WTC11 (cell line): ENCODE results near the gene FZD7.

Experiments used
- ESRRA ChIP-seq: sonication (generic); formaldehyde crosslinking; IDR thresholded peaks from 2 replicates; pipeline ENCODE4 v1.8.1; 2022; ENCODE audit warnings: mild to moderate bottlenecking, missing genetic modification reagents, borderline replicate concordance
- IRF2 ChIP-seq: sonication (generic); formaldehyde crosslinking; IDR thresholded peaks from 2 replicates; pipeline ENCODE4 v1.8.0; 2022; ENCODE audit warnings: low read depth, missing genetic modification reagents, borderline replicate concordance
- JUN ChIP-seq: sonication (generic); formaldehyde crosslinking; IDR thresholded peaks from 2 replicates; pipeline ENCODE4 v1.8.0; 2023; ENCODE audit warnings: mild to moderate bottlenecking, missing genetic modification reagents
- TEAD4 ChIP-seq: sonication (generic); formaldehyde crosslinking; IDR thresholded peaks from 2 replicates; pipeline ENCODE4 v1.8.0; 2022; ENCODE audit warnings: mild to moderate bottlenecking, missing genetic modification reagents
- ZNF138 ChIP-seq: sonication (generic); formaldehyde crosslinking; conservative IDR thresholded peaks from 2 replicates; pipeline ENCODE4 v1.8.1; 2022; ENCODE audit warnings: mild to moderate bottlenecking, moderate library complexity, missing genetic modification reagents
- ZNF232 ChIP-seq: sonication (generic); formaldehyde crosslinking; IDR thresholded peaks from 2 replicates; pipeline ENCODE4 v1.8.0; 2022; ENCODE audit warnings: mild to moderate bottlenecking, missing genetic modification reagents
- TF ChIP-seq, protein P1 (sequence below): fragments of 200-600 bp; IDR thresholded peaks from 2 replicates; pipeline ENCODE4 v1.8.0; 2022; ENCODE audit warnings: antibody characterized with exemption
- TF ChIP-seq, protein P2 (sequence below): sonication (generic); formaldehyde crosslinking; IDR thresholded peaks from 2 replicates; pipeline ENCODE4 v1.8.0; 2022; ENCODE audit warnings: mild to moderate bottlenecking, missing genetic modification reagents
- TF ChIP-seq, protein P3 (sequence below): sonication (generic); formaldehyde crosslinking; IDR thresholded peaks from 2 replicates; pipeline ENCODE4 v1.8.1; 2022; ENCODE audit warnings: missing genetic modification reagents, borderline replicate concordance
- TF ChIP-seq, protein P4 (sequence below): sonication (generic); formaldehyde crosslinking; IDR thresholded peaks from 2 replicates; pipeline ENCODE4 v1.8.1; 2022; ENCODE audit warnings: low read depth, missing genetic modification reagents, borderline replicate concordance

DNA sequence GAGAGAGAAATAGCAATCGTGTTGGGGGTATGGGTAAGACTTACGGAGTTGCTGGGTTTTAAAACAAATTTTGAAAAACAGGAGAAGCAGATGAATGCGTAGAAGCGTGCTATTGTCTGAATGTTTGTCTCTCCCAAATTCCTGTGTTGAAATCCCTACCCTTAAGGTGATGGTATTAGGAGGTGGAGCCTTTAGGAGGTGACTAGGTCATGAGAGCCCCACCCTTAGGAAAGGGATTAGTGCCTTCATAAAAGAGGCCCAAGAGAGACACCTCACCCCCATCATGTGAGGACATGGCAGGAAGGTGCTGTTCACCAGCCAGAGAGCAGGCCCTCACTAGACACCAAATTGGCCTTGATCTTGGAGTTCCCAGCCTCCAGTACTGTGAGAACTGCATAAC, 40.7 kb upstream of the FZD7 start:
- no peak for TF ChIP-seq TEAD4
- TF ChIP-seq, protein P1, sequence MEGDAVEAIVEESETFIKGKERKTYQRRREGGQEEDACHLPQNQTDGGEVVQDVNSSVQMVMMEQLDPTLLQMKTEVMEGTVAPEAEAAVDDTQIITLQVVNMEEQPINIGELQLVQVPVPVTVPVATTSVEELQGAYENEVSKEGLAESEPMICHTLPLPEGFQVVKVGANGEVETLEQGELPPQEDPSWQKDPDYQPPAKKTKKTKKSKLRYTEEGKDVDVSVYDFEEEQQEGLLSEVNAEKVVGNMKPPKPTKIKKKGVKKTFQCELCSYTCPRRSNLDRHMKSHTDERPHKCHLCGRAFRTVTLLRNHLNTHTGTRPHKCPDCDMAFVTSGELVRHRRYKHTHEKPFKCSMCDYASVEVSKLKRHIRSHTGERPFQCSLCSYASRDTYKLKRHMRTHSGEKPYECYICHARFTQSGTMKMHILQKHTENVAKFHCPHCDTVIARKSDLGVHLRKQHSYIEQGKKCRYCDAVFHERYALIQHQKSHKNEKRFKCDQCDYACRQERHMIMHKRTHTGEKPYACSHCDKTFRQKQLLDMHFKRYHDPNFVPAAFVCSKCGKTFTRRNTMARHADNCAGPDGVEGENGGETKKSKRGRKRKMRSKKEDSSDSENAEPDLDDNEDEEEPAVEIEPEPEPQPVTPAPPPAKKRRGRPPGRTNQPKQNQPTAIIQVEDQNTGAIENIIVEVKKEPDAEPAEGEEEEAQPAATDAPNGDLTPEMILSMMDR = no peak
- TF ChIP-seq ZNF138 (CRISPR knock-in tag) = no peak
- TF ChIP-seq, protein P2, sequence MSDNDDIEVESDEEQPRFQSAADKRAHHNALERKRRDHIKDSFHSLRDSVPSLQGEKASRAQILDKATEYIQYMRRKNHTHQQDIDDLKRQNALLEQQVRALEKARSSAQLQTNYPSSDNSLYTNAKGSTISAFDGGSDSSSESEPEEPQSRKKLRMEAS (CRISPR knock-in tag) = no peak
- TF ChIP-seq, protein P3, sequence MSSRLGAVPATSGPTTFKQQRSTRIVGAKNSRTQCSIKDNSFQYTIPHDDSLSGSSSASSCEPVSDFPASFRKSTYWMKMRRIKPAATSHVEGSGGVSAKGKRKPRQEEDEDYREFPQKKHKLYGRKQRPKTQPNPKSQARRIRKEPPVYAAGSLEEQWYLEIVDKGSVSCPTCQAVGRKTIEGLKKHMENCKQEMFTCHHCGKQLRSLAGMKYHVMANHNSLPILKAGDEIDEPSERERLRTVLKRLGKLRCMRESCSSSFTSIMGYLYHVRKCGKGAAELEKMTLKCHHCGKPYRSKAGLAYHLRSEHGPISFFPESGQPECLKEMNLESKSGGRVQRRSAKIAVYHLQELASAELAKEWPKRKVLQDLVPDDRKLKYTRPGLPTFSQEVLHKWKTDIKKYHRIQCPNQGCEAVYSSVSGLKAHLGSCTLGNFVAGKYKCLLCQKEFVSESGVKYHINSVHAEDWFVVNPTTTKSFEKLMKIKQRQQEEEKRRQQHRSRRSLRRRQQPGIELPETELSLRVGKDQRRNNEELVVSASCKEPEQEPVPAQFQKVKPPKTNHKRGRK = no peak
- TF ChIP-seq, protein P4, sequence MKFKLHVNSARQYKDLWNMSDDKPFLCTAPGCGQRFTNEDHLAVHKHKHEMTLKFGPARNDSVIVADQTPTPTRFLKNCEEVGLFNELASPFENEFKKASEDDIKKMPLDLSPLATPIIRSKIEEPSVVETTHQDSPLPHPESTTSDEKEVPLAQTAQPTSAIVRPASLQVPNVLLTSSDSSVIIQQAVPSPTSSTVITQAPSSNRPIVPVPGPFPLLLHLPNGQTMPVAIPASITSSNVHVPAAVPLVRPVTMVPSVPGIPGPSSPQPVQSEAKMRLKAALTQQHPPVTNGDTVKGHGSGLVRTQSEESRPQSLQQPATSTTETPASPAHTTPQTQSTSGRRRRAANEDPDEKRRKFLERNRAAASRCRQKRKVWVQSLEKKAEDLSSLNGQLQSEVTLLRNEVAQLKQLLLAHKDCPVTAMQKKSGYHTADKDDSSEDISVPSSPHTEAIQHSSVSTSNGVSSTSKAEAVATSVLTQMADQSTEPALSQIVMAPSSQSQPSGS = no peak
- no peak for TF ChIP-seq ESRRA (CRISPR knock-in tag)
- no peak for TF ChIP-seq JUN (CRISPR knock-in tag)
- TF ChIP-seq IRF2 (CRISPR knock-in tag) = no peak
- no peak for TF ChIP-seq ZNF232 (CRISPR knock-in tag)
